Chondrocyte (in vitro differentiated cells): ENCODE results near the gene CREB3L1. TPM values are rescaled to one million over a fixed set of nuclear protein-coding genes. Genes with fewer than 3 reads are reported as not detected.

Experiments used
- DNase-seq: peaks from one replicate; pipeline ENCODE4 v3.0.0; 2021; ENCODE audit warnings: mixed read lengths, low spot score
- H3K27ac Mint-ChIP-seq: one replicate; pipeline ENCODE4 v1.8.0; 2021; ENCODE audit warnings: mild to moderate bottlenecking, moderate library complexity, mixed read lengths; ENCODE audit not compliant: unreplicated experiment
- H3K27me3 Mint-ChIP-seq: 2 replicates; pipeline ENCODE4 v1.8.0; 2021; ENCODE audit warnings: low read depth, mixed read lengths
- H3K36me3 Mint-ChIP-seq: 2 replicates; pipeline ENCODE4 v1.8.0; 2021; ENCODE audit warnings: low read depth, mixed read lengths
- H3K4me1 Mint-ChIP-seq: 2 replicates; pipeline ENCODE4 v1.8.0; 2021; ENCODE audit warnings: low read depth, mild to moderate bottlenecking, mixed read lengths
- H3K4me3 Mint-ChIP-seq: one replicate; pipeline ENCODE4 v1.8.0; 2021; ENCODE audit warnings: mild to moderate bottlenecking, moderate library complexity, mixed read lengths; ENCODE audit not compliant: unreplicated experiment
- H3K9me3 Mint-ChIP-seq: 2 replicates; pipeline ENCODE4 v1.8.0; 2021; ENCODE audit warnings: low read depth, mixed read lengths
- CTCF ChIP-seq: fragments of 200-600 bp; sonication (generic); IDR thresholded peaks from 2 replicates; pipeline ENCODE4 v1.5.0; 2021; ENCODE audit warnings: antibody characterized with exemption, mild to moderate bottlenecking, moderate library complexity
- total RNA-seq: library from RNA; stranded (reverse); gene quantifications from 3 replicates; pipeline ENCODE4 v1.2.1, GENCODE V29; 2021

Gene CREB3L1
- total RNA-seq, 1 donor from 2014 or later, result 192 TPM

GRCh38 chr11:46249938-46250744, 27.3 kb upstream of the CREB3L1 start:
- Mint-ChIP-seq H3K27me3 (no peaks in the 10 kb centered on the region), H3K27ac (peak overlapping the region; percentile 99), H3K4me1 (peaks cover 53% of the 10 kb centered on the region), H3K36me3 (no peaks in the 10 kb centered on the region), H3K9me3 (no peaks in the 10 kb centered on the region), H3K4me3 (no peak overlapping the region)
- TF ChIP-seq CTCF, result no peak
- no peak for DNase-seq

- peaks cover 47% of the 10 kb centered on the region for H3K4me1 Mint-ChIP-seq
- H3K27ac Mint-ChIP-seq, result no peak overlapping the region
- no peaks in the 10 kb centered on the region for H3K36me3 Mint-ChIP-seq
- DNase-seq, result no peak
- no peak overlapping the region for H3K4me3 Mint-ChIP-seq
- TF ChIP-seq CTCF, result no peak
- no peaks in the 10 kb centered on the region for H3K27me3 Mint-ChIP-seq
- no peaks in the 10 kb centered on the region for H3K9me3 Mint-ChIP-seq
Observed at GRCh38 chr11:46250745-46251052, 26.8 kb upstream of the CREB3L1 start.

- Mint-ChIP-seq H3K27me3 (no peaks in the 10 kb centered on the region), H3K4me3 (no peak overlapping the region), H3K9me3 (no peaks in the 10 kb centered on the region), H3K4me1 (peaks cover 37% of the 10 kb centered on the region), H3K27ac (no peak overlapping the region), H3K36me3 (no peaks in the 10 kb centered on the region)
- TF ChIP-seq CTCF, result no peak
- DNase-seq, result no peak
Observed at GRCh38 chr11:46251954-46252353, 25.5 kb upstream of the CREB3L1 start.

GRCh38 chr11:46252373-46252914, 25.0 kb upstream of the CREB3L1 start:
- Mint-ChIP-seq H3K4me3 (no peak overlapping the region), H3K27me3 (no peaks in the 10 kb centered on the region), H3K36me3 (no peaks in the 10 kb centered on the region), H3K4me1 (peaks cover 33% of the 10 kb centered on the region), H3K9me3 (no peaks in the 10 kb centered on the region), H3K27ac (no peak overlapping the region)
- TF ChIP-seq CTCF, result no peak
- no peak for DNase-seq

- Mint-ChIP-seq H3K4me1 (peaks cover 23% of the 10 kb centered on the region), H3K9me3 (no peaks in the 10 kb centered on the region), H3K27ac (no peak overlapping the region), H3K27me3 (no peaks in the 10 kb centered on the region), H3K36me3 (no peaks in the 10 kb centered on the region), H3K4me3 (no peak overlapping the region)
- TF ChIP-seq CTCF, result no peak
- DNase-seq, result no peak
Observed at GRCh38 chr11:46253258-46254132, 24.0 kb upstream of the CREB3L1 start.
